Mucosa of descending colon (tissue), 3 donors: Measurements from ENCODE around the gene KLF12. TPM values are rescaled to one million over a fixed set of nuclear protein-coding genes. Genes with fewer than 3 reads are reported as not detected.

Source experiments
- ATAC-seq: fragments of 200-7000 bp; cut with Tn5 transposase; one replicate; pipeline ENCODE4 v1.9.1; 2020; ENCODE audit warnings: mild to moderate bottlenecking, moderate library complexity
- DNase-seq, 3 donors: peaks; one replicate each; pipeline ENCODE4 v3.0.0-alpha.2; 2020
- H3K36me3 ChIP-seq: fragments of 200-600 bp; one replicate; pipeline ENCODE4 v1.8.0; 2021; ENCODE audit warnings: low read depth, mild to moderate bottlenecking
- H3K4me1 ChIP-seq: fragments of 200-600 bp; one replicate; pipeline ENCODE4 v1.8.0; 2021; ENCODE audit warnings: low read depth, mild to moderate bottlenecking
- H3K4me3 ChIP-seq: fragments of 200-600 bp; one replicate; pipeline ENCODE4 v1.8.0; 2021; ENCODE audit warnings: mild to moderate bottlenecking
- H3K9me3 ChIP-seq: fragments of 200-600 bp; one replicate; pipeline ENCODE4 v1.8.0; 2021; ENCODE audit warnings: mild to moderate bottlenecking
- intact Hi-C, 2 donors: fragments of 100-400 bp; cut with DNase I in 1 of 2; cut with micrococcal nuclease in 1 of 2; formaldehyde crosslinking; loops; one replicate each; pipeline versions ENCODE4 v1.11.0 to v1.11.1; 2022; cut with DNase I, micrococcal nuclease
- total RNA-seq, 3 donors: library from RNA; stranded (reverse); fragmentation: NEBNext Ultra II Directional in 2 of 3; extraction: Animal tissue kit (Norgen Biotek cat#: 25700) in 2 of 3; gene quantifications; one replicate each; pipeline versions ENCODE4 v1.2.1 to v1.2.4, GENCODE V29; 2021 to 2023
- TF ChIP-seq, protein P1 (sequence below): fragments of 200-600 bp; IDR thresholded peaks from one replicate; pipeline ENCODE4 v1.8.0; 2022; ENCODE audit warnings: antibody characterized with exemption, mild to moderate bottlenecking
- donor health status: DM: no; HTN: no; CAD: no; lungs with moderate emphysema.
- donor health status: DM: no; HTN: no; CAD: no.
- donor health status: DM: no; HTN: yes; CAD: no.

The KLF12 gene
- total RNA-seq, 3 donors from 2014 or later, result 7.4 to 14.1 (median 10.5) TPM

DNA sequence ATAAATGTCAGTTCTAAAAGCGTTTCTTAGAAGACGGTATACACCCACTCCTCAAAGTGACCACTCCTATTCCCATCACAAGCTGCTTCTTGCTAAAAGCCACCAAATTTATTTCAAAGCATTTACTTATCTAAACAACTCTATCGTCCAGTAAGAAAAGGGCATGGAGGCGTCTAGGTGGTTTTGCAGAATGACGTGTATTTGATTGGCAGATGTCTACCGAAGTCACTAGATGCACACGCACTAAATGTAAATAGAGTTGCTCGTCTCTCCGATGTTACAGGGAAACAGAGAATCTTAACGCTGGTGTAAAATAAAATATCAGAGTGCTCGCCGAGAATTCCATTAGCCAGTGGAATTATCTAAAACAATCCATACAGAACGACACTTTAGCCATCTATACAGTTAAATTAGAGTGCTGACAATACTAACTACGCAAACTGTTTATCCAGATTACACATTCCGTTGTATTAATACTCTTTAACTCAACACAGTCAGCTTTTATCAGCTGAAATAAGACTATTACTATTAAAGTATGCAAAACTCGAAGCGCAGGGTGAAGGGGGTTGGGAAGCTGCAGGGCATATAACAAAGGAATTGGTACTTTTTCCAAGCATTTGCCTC lies 1.9 kb downstream of the KLF12 start:
- intact Hi-C loops, result loop anchor here in 1 of 2 donors (10.0 kb wide), 1 partner anchor 377 kb away; no protein-coding TSS in a partner anchor
- peaks cover 34% of the 10 kb centered on the region for H3K4me1 ChIP-seq

DNA sequence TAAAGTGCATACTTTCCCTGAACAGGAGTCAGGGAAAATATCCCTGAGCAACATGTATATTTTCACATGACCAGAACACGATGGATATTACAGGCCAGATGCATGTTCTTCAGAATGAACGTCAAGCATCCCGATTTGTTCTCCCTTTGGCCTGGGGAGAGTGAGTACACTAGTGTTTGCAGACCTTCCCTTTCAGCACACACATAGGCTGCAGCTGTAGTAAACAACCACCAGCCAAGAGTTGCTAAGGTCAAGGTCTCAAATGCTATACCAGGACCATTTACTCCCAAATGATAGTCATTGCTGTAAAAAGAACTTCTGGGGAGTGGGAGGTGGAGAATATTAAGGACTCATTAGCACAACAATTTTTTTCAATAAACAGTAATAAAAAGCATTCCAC lies 3.0 kb downstream of the KLF12 start:
- Histone ChIP-seq H3K9me3 (no peaks in the 10 kb centered on the region), H3K4me1 (peaks cover 28% of the 10 kb centered on the region), H3K4me3 (no peak overlapping the region), H3K36me3 (no peaks in the 10 kb centered on the region)
- ATAC-seq (no peak), DNase-seq (no peak)
- intact Hi-C loops, result loop anchor here in 1 of 2 donors (10.0 kb wide), 1 partner anchor 376 kb away; no protein-coding TSS in a partner anchor
- TF ChIP-seq, protein P1, sequence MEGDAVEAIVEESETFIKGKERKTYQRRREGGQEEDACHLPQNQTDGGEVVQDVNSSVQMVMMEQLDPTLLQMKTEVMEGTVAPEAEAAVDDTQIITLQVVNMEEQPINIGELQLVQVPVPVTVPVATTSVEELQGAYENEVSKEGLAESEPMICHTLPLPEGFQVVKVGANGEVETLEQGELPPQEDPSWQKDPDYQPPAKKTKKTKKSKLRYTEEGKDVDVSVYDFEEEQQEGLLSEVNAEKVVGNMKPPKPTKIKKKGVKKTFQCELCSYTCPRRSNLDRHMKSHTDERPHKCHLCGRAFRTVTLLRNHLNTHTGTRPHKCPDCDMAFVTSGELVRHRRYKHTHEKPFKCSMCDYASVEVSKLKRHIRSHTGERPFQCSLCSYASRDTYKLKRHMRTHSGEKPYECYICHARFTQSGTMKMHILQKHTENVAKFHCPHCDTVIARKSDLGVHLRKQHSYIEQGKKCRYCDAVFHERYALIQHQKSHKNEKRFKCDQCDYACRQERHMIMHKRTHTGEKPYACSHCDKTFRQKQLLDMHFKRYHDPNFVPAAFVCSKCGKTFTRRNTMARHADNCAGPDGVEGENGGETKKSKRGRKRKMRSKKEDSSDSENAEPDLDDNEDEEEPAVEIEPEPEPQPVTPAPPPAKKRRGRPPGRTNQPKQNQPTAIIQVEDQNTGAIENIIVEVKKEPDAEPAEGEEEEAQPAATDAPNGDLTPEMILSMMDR, result no peak

More for the DNA sequence above, 1.9 kb downstream of the KLF12 start:
- H3K36me3 ChIP-seq, result no peaks in the 10 kb centered on the region
- peak in 1 of 3 donors; percentile 28 for DNase-seq
- no peak for ATAC-seq
- no peak overlapping the region for H3K4me3 ChIP-seq
- TF ChIP-seq, protein P1, result no peak
- no peaks in the 10 kb centered on the region for H3K9me3 ChIP-seq

DNA sequence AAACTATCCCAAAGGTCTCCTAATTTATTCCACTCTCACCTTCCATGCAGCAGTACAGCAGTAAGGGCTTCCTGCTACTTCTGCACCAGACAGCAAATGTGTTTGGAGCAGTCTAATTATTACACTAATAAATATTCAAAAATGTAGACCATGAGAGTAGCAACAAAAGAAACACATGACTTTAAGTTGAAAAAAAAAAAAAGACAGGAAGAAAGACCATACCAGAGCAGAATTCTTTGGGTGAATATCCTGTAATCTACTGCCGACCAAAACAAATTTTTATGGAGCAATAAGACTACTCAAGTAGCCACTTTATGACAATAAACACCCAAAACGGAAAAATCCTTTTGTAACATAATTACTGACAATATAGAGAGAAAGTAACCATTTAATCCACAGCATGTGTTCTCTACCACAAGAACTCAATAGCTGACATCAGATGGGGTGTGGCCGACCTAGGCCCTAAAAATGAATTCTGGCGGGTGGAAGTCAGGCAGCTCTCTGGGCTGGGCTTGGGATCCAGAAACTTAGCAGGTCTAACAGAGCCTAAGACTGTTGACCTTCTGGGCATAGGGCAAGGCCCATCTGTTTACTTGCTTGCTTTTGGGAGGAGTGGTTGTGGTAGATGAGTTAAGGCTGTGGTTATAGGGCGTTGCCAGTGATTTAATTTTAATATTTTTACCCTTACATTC lies 4.6 kb downstream of the KLF12 start:
- no peaks in the 10 kb centered on the region for H3K9me3 ChIP-seq
- H3K4me1 ChIP-seq, result peaks cover 28% of the 10 kb centered on the region
- no peak overlapping the region for H3K4me3 ChIP-seq
- peak in 2 of 3 donors; percentile 57 to 67 for DNase-seq
- H3K36me3 ChIP-seq, result no peaks in the 10 kb centered on the region
- intact Hi-C loops, result loop anchor here in 1 of 2 donors (10.0 kb wide), 1 partner anchor 375 kb away; no protein-coding TSS in a partner anchor
- TF ChIP-seq, protein P1, result no peak
- ATAC-seq, result peak; percentile 18

DNA sequence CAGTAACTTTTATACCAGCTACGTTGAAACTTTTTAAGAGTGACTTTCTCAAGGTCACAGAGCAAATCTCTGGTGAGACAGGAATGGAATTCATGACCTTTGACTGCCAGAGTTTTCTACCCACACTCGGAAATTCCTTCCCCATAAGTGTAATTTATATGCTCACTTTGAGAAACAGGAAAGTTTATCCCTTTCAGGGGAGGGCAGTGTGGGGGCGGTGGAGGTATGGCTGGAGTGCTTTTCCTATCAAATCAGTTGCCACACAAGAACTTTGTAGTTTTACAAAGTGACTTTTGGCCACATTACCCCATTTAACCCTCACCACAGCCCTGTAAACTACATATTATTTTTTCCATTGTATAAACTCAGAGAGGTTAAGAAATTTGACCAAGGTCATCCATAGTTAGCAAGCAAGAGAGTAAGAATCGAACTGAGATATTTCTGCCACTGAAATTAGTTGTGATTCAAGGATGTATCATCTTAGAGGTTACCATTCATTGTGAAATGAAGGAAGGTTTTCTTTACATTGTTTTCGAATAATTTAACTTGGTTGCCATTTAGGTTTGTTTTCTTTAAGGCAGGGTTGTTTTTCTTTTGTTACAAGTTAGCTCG lies 5.9 kb downstream of the KLF12 start:
- DNase-seq (no peak), ATAC-seq (no peak)
- H3K4me3 ChIP-seq, result no peak overlapping the region
- intact Hi-C loops, result no loop called here
- H3K36me3 ChIP-seq, result no peaks in the 10 kb centered on the region
- no peaks in the 10 kb centered on the region for H3K9me3 ChIP-seq
- H3K4me1 ChIP-seq, result peaks cover 28% of the 10 kb centered on the region
- TF ChIP-seq, protein P1, result no peak

DNA sequence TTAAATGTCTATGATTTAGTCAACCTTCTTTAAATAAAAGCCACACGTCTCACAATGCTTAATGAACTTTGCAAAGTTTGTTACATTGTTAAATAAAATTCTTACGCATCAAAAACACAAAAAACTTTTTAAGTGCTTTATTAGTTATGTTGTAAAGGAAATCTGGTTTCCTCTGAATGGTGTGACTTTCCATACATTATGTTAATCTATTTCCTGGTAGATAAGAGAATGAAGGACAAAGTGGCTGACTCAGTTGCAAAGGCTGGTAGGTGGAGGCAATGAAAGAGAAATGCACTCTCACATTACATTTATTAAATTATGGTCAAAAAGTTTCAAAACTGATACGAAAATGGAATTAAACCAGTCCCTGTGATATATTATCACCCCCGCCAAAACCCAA lies 15.9 kb downstream of the KLF12 start:
- no peak for ATAC-seq

More for the DNA sequence above, 15.9 kb downstream of the KLF12 start:
- no peaks in the 10 kb centered on the region for H3K4me1 ChIP-seq
- no peak for DNase-seq
- H3K4me3 ChIP-seq, result no peak overlapping the region
- H3K9me3 ChIP-seq, result peaks cover 18% of the 10 kb centered on the region
- TF ChIP-seq, protein P1, result no peak
- intact Hi-C loops, result no loop called here
- no peaks in the 10 kb centered on the region for H3K36me3 ChIP-seq
